ENCODE results near the gene CADPS2.

CADPS2 gene

DNA sequence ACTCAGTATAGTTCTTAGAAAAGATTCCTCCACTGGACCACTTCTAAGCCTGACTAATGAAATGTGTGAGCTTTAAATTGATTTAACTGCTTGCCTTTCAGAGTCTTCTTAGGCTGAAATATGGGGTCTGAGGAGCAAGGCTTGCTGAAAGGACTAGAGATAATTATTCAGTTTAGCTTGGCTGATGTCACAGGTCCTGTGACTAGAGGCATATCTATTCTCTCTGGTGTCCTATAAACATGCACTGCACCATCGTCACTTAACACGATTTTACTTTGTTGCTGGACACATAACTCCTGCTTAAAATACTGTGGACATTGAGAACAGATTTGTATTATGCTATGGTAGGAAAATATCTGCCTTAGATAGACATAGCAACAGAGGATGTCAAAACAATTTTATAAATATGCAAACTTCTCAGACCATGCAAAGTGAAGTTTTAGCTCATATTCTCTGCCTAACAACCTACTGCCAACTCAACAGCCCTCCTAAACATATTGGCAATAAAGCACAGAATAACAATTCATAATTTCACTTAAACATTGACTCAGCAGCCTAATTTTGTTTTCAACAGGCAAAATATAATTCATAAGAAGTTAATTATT, 267.6 kb downstream of the CADPS2 start:
- TF ChIP-seq CTCF (IDR thresholded peaks at IDR 0.05; ENCODE audit: low read depth, low read length, missing control alignments) = no peak
- no peak for DNase-seq
- in situ Hi-C loops (cut with HindIII; ENCODE audit: low pct_ligation_motif_present, low sequenced_read_pairs) = no loop called here
- no peak overlapping the region for H3K4me3 ChIP-seq (ENCODE audit: low read depth, low read length)
- no peak overlapping the region for H3K27ac ChIP-seq
- no peaks in the 10 kb centered on the region for H3K36me3 ChIP-seq (replicated peaks)
- no peaks in the 10 kb centered on the region for H3K27me3 ChIP-seq (replicated peaks)

DNA sequence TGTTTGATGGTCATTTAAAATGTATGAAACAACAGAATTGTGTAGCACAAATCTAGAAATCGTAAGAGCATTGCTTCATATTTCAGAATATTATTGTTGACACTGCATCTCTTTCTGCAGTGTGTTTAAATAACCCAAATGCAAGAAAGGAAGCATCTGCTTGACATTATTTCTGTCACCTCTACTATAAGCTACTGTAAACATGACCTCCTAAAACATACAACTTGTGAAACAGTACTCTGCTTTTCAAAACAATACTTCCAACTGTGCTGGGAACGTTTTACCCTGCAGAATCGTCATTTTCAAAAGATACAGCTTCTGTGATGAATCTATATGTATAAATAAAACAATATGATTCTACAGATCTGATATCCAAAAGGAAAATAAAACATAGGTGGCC, 269.3 kb downstream of the CADPS2 start:
- no peak for TF ChIP-seq CTCF (IDR thresholded peaks at IDR 0.05; ENCODE audit: low read depth, low read length, missing control alignments)
- in situ Hi-C loops (cut with HindIII; ENCODE audit: low pct_ligation_motif_present, low sequenced_read_pairs) = no loop called here

GRCh38 chr7:122605929-122606328, 280.3 kb downstream of the CADPS2 start:
- in situ Hi-C loops (cut with HindIII; ENCODE audit: low pct_ligation_motif_present, low sequenced_read_pairs) = no loop called here

More for the DNA sequence above, 269.3 kb downstream of the CADPS2 start:
- H3K36me3 ChIP-seq (replicated peaks) = no peaks in the 10 kb centered on the region
- H3K27ac ChIP-seq = no peak overlapping the region
- DNase-seq = no peak
- H3K4me3 ChIP-seq (ENCODE audit: low read depth, low read length) = no peak overlapping the region
- no peaks in the 10 kb centered on the region for H3K27me3 ChIP-seq (replicated peaks)

GRCh38 chr7:122604251-122604650, 282.0 kb downstream of the CADPS2 start:
- in situ Hi-C loops (cut with HindIII; ENCODE audit: low pct_ligation_motif_present, low sequenced_read_pairs) = no loop called here

More at GRCh38 chr7:122605929-122606328, 280.3 kb downstream of the CADPS2 start:
- no peak for DNase-seq
- Histone ChIP-seq H3K27me3 (replicated peaks) (no peaks in the 10 kb centered on the region), H3K36me3 (replicated peaks) (no peaks in the 10 kb centered on the region), H3K27ac (no peak overlapping the region), H3K4me3 (ENCODE audit: low read depth, low read length) (no peak overlapping the region)
- TF ChIP-seq CTCF (IDR thresholded peaks at IDR 0.05; ENCODE audit: low read depth, low read length, missing control alignments) = no peak

GRCh38 chr7:122602800-122603199, 283.5 kb downstream of the CADPS2 start:
- TF ChIP-seq CTCF (IDR thresholded peaks at IDR 0.05; ENCODE audit: low read depth, low read length, missing control alignments) = no peak
- Histone ChIP-seq H3K27me3 (replicated peaks) (no peaks in the 10 kb centered on the region), H3K27ac (no peak overlapping the region), H3K36me3 (replicated peaks) (no peaks in the 10 kb centered on the region), H3K4me3 (ENCODE audit: low read depth, low read length) (no peak overlapping the region)
- DNase-seq = no peak
- in situ Hi-C loops (cut with HindIII; ENCODE audit: low pct_ligation_motif_present, low sequenced_read_pairs) = no loop called here

More at GRCh38 chr7:122604251-122604650, 282.0 kb downstream of the CADPS2 start:
- Histone ChIP-seq H3K27ac (no peak overlapping the region), H3K36me3 (replicated peaks) (no peaks in the 10 kb centered on the region), H3K27me3 (replicated peaks) (no peaks in the 10 kb centered on the region), H3K4me3 (ENCODE audit: low read depth, low read length) (no peak overlapping the region)
- no peak for TF ChIP-seq CTCF (IDR thresholded peaks at IDR 0.05; ENCODE audit: low read depth, low read length, missing control alignments)
- DNase-seq = no peak

DNA sequence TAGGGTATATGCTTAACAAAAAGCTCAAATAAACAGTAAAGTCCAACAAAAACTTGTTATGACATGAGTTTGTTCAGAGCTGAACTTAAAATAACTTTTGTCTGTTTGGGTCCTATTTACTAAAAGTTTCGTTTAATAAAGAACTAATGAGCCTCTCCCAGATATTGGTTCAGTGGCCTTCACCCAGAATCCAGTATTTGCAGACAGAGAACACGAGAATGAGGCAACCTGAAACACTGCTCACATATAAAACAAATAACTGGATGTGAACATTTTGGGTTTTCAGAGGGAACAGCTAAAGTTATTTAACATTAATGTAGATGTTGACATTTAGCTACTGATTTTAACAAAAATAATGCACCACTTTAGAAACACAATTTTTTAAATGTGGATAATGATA, 285.6 kb downstream of the CADPS2 start:
- Histone ChIP-seq H3K4me3 (ENCODE audit: low read depth, low read length) (no peak overlapping the region), H3K36me3 (replicated peaks) (no peaks in the 10 kb centered on the region), H3K27ac (no peak overlapping the region), H3K27me3 (replicated peaks) (no peaks in the 10 kb centered on the region)
- in situ Hi-C loops (cut with HindIII; ENCODE audit: low pct_ligation_motif_present, low sequenced_read_pairs) = no loop called here
- no peak for TF ChIP-seq CTCF (IDR thresholded peaks at IDR 0.05; ENCODE audit: low read depth, low read length, missing control alignments)
- no peak for DNase-seq

Measured in brain microvascular endothelial cell (primary cell).